Endothelial cell of hepatic sinusoid (primary cell): ENCODE measurements around the gene CCDC33.

ENCODE experiments used
- in situ Hi-C: cut with HindIII; loops from 2 replicates; pipeline ENCODE4 v1.10.0; 2017; ENCODE audit warnings: low sequenced_read_pairs

The CCDC33 gene

GRCh38 chr15:74257623-74258022 lies 21.5 kb downstream of the CCDC33 start:
- in situ Hi-C loops, result no loop called here

DNA sequence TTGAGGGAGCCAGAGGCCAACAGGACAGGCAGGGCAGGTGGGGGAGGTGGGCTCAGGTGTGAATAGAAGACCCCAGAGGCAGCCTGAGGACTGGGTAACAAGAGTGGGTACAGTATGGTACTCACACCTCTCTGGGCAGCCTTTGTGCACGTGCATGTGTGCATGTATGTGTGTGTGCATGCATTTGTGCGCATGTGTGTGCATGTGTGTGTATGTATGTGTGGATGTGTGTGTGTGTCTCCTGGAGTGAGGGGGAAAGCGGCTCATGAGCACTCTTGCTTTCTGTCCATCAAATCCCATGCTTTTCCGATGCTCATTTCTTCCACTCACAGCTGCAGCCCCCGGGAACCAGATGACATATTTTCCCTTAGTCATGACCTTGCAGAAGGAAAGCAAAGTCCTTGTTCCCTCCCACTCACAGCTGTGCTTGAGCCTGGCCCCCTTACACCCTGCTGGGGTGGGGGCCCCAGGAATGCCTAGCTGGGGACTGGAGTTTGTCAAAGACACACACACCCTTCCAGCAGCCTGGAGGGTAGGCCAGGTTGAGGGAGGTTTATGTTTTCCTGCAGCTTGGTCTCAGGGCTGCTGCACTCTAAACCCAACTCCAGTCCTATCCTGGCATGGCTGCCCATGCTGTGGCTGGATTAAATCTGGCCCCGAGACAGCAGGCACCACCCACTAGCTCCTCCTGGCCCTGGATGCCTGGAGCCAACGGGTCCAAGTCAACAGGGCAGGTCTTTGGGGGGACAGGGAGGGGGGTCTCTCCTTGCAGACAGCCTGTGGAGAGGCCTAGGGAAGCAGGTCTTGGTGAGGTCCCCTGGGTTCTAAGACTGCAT lies 22.5 kb downstream of the CCDC33 start:
- in situ Hi-C loops, result no loop called here

DNA sequence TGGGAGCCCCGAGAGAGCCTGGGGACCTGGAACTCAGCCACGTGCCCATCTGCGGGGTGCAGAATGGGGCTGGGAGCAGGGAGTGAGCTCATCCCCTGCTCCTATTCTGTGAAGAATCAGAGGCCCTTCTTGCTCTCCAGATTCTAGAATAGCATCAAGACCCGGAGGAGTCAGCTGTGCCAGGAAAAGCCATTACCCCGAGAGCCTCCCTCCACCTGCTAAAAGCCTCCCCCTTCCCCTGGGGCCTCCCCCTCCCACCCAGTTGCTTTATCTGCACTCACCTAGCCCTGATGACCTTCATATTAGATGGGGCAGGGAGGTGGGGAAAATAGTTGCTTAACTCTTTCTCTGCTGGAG lies 23.1 kb downstream of the CCDC33 start:
- in situ Hi-C loops, result no loop called here

GRCh38 chr15:74259821-74260607 lies 23.9 kb downstream of the CCDC33 start:
- in situ Hi-C loops, result no loop called here

- in situ Hi-C loops, result no loop called here
These were observed 24.9 kb downstream of the CCDC33 start for GRCh38 chr15:74261041-74261440.

DNA sequence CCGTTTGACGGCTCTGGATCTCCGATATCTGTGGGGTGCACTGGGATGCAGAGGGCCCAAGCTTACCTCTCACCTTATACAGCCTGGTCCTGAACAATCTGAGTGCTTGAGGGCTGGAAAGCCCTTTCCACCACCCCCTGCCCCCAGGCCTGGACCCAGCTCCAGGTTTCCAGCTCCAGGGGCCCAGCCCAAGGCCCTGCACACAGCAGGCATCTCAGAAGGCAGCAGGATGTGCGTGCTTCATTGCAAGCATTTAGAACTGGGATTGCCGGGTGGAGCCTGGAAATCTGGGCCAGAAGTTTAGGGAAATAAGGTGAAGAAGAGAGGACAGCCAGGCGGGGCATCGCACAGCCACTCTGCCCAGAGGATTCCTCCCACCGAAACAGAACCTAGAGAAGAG lies 25.6 kb downstream of the CCDC33 start:
- in situ Hi-C loops, result no loop called here

DNA sequence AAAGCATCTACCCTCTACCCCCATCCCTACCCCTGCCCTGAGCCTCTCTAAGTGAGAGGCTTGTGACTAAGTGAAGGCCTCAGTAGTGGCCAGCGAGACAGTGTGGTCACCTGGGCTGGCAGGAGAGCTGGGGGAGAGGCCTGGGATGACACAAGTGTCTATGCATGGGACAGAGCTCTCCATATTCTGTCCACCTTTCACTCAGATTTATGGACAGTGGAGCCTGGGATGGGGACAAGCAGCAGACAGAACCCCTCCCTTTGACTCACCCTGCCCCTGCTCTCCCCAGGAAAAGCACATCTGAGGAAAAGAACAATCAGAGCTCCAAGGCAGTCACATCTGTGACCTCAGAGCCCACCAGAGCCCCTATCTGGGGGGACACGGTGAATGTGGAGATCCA lies 26.0 kb downstream of the CCDC33 start:
- in situ Hi-C loops, result no loop called here

- in situ Hi-C loops, result no loop called here
These were observed 26.5 kb downstream of the CCDC33 start for GRCh38 chr15:74262625-74263024.

GRCh38 chr15:74263466-74263865 lies 27.3 kb downstream of the CCDC33 start:
- in situ Hi-C loops, result no loop called here

GRCh38 chr15:74264081-74264501 lies 28.0 kb downstream of the CCDC33 start:
- in situ Hi-C loops, result no loop called here

- in situ Hi-C loops, result no loop called here
These were observed 29.0 kb downstream of the CCDC33 start for GRCh38 chr15:74265046-74265639.

DNA sequence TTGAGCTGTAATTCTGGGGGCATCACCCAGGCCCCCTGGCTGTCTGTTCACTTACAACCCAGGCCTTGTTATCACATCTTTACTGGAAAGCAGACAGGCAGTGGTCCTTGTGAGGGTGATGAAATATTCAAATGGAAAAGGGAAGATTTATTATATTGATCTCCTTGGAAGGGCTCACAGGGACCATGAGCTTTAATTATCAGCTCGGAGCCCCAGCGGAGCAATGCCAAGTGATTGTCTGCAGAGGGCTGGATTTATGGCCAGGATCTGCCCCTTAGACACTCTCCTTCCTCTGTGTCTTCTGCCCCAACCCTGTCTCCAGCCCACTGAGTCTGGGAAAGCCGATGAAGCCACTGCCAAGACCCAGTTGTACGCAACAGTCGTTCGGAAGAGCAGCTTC lies 31.9 kb downstream of the CCDC33 start:
- in situ Hi-C loops, result no loop called here

- in situ Hi-C loops, result no loop called here
These were observed 33.4 kb downstream of the CCDC33 start for GRCh38 chr15:74269362-74270035.

DNA sequence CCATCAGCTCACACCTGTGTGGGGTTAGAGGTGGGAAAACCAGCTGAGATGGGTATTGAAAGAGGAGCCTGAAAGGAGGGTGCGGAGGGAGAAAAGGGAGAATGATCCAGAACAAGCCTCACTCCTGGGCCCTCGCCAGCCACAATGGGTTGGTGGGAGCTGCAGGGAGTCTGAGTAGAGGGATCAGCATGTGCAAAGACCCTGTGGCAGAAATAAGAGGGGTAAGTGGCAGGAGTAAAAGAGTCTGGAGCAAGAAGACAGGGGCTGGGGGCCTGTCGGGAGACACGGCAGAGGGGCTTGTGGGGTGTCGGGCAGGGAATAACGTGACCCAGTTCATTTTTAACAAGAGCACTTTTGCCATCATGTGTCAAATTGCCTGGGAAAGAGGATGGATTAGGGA lies 34.0 kb downstream of the CCDC33 start:
- in situ Hi-C loops, result no loop called here

DNA sequence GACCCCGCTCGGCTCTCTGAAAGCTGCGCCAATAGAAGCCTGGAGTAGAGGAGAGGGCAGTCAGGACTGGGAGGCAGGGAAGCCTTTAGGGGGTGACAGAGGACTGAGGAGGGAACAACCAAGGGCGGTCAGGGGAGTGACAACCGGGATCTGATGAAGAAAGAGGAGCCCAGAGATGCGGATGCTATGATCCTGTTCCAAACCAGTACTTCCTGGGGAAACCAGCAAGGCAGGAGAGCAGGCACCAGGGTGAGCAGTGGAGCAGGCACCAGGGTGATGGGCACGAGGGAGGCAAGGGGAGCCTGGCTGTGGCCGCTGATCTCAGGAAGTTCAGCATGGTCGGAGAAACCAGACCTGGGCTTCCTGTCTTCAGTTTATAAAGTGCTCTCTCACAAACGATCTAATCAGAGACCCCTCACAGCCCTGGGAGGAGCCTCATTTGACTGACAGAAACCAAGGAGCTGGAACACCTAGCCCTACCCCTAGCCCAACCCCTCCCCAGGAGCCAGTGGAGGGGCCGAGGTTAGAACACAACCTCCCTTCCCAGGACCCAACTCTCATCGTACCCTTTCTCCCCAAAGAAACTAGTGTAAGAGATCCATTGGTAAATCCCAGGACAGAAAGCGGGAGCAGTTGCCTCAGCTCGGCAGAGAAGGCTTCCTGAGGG lies 34.9 kb downstream of the CCDC33 start:
- in situ Hi-C loops, result no loop called here

- in situ Hi-C loops, result no loop called here
These were observed 36.7 kb downstream of the CCDC33 start for GRCh38 chr15:74272812-74273211.

GRCh38 chr15:74274470-74275038 lies 38.4 kb downstream of the CCDC33 start:
- in situ Hi-C loops, result no loop called here

- in situ Hi-C loops, result no loop called here
These were observed 39.8 kb downstream of the CCDC33 start for GRCh38 chr15:74275957-74276356.

DNA sequence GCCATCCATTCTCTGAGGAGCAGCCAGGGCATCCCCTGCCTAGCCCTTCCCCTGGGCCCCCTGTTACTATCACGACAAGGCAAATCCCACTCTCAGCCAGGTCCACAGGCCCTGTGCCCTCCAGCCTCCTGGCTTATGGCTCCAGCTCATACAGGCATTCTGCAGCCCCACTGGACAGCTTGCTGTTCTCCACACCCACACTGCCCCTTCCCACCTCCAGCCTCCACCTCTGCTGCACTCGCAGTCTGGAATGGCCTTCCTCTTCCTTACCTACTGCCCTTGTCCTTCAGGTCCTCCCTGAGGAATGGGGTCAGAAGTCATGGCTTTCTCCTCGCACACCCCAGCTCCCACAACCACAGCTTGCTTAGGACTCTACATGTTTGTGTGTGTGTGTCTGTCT lies 40.4 kb downstream of the CCDC33 start:
- in situ Hi-C loops, result no loop called here

GRCh38 chr15:74277242-74277810 lies 41.2 kb downstream of the CCDC33 start:
- in situ Hi-C loops, result no loop called here
